ENCODE measurements around the gene OVCA2.

OVCA2 gene

DNA sequence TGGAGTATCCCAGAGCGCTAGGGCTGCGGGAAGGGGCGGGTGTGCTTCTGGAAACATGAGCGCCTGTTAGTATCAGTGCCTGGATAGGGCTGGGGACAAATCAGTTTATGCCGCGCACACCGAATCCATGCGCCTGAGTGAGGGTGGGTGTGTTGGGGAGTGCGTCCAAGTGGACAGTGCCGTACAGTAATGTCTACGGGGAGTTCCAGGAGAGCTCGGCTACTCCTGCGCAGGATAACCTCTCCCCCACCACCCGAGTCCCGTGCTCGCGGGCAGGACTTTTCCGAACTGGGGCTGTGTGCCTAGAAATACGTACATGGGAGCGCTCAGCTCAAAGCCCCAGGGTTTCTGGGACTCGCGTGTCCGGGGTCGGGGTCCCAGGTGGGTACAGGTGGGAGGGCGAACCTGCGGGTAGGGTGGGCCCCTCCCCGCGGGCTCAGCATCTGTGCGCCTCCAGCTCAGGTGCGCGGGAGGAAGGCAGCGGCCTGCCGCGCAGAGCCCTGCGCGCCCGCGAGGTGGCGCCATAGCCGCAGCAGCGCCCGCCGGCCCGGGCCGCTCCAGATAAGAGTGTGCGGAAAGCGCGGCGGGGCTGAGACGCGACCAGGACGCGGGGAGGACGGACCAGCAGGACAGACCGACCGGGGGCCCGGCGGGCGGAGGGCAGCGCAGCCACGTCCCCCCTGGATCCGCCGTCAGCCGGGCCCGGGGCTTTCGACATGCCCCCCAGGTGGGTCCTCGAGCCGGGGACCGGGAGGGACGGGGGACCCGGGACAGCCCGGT, 12.9 kb downstream of the OVCA2 start, which contains the start of gene HIC1:
Gene HIC1, plus strand, starts transcription at position 592 of the 780 bp plus-strand sequence. CDS start 1,588 bp downstream, outside the sequence.
- peak; percentile 80 for DNase-seq

DNA sequence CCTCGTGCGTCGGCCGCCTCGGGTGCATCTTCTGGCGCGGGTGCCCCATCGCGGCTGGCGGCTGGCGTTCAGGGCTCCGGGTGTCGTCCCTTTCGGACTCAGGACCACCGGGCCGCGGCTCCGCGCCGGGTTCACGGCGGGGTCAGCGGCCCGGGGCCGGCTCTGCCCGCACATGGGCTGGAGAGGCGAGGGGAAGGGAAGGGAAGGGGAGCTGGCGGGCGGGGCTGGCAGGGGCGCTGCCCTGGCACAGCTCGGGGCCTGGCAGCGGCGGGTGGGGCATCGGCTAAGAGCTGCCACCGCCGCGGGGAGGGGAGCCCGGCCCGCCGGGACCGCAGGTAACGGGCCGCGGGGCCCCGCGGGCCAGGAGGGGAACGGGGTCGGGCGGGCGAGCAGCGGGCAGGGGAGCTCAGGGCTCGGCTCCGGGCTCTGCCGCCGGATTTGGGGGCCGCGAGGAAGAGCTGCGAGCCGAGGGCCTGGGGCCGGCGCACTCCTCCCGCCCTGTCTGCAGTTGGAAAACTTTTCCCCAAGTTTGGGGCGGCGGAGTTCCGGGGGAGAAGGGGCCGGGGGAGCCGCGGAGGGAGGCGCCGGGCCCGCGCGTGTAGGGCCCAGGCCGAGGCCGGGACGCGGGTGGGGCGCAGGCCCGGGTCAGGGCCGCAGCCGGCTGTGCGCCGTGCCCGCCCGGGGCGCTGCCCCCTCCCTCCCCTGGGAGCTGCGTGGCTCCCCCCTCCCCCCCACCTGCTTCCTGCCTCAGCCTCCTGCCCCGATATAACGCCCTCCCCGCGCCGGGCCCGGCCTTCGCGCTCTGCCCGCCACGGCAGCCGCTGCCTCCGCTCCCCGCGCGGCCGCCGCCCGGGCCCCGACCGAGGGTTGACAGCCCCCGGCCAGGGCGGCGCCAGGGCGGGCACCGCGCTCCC, 13.7 kb downstream of the OVCA2 start:
- DNase-seq = no peak

DNA sequence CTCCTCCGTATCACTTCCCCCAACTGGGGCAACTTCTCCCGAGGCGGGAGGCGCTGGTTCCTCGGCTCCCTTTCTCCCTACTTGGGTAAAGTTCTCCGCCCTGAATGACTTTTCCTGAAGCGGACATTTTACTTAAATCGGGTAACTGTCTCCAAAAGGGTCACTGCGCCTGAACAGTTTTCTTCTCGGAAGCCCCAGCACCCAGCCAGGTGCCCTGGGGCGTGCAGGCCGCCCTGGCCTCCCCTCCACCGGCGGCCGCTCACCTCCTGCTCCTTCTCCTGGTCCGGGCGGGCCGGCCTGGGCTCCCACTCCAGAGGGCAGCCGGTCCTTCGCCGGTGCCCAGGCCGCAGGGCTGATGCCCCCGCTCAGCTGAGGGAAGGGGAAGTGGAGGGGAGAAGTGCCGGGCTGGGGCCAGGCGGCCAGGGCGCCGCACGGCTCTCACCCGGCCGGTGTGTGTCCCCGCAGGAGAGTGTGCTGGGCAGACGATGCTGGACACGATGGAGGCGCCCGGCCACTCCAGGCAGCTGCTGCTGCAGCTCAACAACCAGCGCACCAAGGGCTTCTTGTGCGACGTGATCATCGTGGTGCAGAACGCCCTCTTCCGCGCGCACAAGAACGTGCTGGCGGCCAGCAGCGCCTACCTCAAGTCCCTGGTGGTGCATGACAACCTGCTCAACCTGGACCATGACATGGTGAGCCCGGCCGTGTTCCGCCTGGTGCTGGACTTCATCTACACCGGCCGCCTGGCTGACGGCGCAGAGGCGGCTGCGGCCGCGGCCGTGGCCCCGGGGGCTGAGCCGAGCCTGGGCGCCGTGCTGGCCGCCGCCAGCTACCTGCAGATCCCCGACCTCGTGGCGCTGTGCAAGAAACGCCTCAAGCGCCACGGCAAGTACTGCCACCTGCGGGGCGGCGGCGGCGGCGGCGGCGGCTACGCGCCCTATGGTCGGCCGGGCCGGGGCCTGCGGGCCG, 14.7 kb downstream of the OVCA2 start:
- no peak for DNase-seq

DNA sequence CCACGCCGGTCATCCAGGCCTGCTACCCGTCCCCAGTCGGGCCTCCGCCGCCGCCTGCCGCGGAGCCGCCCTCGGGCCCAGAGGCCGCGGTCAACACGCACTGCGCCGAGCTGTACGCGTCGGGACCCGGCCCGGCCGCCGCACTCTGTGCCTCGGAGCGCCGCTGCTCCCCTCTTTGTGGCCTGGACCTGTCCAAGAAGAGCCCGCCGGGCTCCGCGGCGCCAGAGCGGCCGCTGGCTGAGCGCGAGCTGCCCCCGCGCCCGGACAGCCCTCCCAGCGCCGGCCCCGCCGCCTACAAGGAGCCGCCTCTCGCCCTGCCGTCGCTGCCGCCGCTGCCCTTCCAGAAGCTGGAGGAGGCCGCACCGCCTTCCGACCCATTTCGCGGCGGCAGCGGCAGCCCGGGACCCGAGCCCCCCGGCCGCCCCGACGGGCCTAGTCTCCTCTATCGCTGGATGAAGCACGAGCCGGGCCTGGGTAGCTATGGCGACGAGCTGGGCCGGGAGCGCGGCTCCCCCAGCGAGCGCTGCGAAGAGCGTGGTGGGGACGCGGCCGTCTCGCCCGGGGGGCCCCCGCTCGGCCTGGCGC, 15.4 kb downstream of the OVCA2 start:
- DNase-seq = no peak

DNA sequence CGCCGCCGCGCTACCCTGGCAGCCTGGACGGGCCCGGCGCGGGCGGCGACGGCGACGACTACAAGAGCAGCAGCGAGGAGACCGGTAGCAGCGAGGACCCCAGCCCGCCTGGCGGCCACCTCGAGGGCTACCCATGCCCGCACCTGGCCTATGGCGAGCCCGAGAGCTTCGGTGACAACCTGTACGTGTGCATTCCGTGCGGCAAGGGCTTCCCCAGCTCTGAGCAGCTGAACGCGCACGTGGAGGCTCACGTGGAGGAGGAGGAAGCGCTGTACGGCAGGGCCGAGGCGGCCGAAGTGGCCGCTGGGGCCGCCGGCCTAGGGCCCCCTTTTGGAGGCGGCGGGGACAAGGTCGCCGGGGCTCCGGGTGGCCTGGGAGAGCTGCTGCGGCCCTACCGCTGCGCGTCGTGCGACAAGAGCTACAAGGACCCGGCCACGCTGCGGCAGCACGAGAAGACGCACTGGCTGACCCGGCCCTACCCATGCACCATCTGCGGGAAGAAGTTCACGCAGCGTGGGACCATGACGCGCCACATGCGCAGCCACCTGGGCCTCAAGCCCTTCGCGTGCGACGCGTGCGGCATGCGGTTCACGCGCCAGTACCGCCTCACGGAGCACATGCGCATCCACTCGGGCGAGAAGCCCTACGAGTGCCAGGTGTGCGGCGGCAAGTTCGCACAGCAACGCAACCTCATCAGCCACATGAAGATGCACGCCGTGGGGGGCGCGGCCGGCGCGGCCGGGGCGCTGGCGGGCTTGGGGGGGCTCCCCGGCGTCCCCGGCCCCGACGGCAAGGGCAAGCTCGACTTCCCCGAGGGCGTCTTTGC, 16.2 kb downstream of the OVCA2 start:
- DNase-seq = no peak

DNA sequence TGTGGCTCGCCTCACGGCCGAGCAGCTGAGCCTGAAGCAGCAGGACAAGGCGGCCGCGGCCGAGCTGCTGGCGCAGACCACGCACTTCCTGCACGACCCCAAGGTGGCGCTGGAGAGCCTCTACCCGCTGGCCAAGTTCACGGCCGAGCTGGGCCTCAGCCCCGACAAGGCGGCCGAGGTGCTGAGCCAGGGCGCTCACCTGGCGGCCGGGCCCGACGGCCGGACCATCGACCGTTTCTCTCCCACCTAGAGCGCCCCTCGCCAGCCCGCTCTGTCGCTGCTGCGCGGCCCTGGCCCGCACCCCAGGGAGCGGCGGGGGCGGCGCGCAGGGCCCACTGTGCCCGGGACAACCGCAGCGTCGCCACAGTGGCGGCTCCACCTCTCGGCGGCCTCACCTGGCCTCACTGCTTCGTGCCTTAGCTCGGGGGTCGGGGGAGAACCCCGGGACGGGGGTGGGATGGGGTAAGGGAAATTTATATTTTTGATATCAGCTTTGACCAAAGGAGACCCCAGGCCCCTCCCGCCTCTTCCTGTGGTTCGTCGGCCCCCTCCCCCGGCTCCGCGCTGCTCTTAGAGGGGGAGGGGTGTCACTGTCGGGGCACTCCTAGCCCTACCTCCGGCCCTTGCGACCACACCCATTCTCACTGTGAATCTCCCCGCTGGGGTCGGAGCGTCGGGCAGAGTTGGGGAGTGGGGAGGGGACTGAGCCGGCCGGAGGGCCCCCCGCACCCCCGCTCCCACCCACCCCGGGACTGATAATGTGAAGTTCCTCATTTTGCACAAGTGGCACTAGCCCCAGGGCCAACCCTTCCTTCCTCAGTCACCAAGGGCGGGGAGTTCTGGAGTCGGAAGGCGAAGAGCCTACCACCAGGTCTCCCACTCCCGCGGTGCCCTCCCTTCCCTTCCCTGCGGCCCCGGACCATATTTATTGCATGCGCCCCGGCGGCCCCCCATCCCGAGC, 17.0 kb downstream of the OVCA2 start:
- peak; percentile 89 for DNase-seq

DNA sequence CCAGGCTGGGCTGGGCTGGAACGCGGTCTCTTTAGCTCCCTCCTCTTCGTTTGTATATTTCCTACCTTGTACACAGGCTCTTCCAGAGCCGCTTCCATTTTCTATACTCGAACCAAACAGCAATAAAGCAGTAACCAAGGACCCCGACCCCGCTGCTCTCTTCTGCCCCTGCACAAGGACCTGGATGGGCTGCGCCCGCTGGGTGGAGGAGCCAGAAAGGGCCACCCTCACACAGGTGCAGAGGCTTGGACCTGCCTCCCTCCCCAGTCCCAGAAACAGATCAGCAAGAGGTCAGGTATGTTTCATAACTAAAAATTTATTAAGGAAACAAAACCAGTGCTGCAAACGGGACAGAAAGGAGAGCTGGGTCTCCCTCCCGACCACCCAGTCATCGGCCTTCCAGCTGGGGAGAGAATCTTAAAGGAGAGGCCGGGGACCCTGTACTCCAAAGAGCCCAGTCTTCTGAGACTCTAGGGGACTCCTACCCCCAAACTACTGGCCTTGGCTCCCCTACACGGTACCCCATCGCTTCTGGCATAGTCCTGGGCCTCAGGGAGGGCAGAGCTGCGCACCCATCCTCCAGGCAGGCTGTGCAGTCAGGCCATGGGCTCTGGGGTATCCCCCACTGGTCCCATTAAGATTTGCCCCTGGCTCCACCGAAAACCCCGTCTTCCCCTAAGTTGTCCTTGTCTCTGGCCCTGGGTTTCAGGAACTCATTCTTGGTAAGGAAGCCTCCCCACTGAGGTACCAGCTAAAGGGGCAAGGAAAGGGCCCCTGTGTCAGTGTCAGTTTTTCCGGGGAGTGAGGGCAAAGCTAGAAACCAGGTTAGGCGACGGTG, 17.9 kb downstream of the OVCA2 start:
- DNase-seq = no peak

DNA sequence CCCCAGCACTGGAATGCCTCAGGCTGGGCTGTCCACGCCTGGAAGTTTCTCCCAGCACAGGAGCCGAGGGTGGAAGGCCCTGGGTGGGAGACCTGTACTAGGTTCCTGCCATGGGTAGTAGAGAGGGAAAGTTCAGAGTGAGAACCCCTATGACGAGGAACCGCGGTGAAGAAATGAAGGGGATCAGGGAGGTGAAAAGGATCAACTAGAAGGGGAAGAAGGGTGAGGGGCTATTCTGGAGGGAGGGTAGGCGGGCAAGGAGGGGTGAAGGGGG, 18.5 kb downstream of the OVCA2 start:
- no peak for DNase-seq

DNA sequence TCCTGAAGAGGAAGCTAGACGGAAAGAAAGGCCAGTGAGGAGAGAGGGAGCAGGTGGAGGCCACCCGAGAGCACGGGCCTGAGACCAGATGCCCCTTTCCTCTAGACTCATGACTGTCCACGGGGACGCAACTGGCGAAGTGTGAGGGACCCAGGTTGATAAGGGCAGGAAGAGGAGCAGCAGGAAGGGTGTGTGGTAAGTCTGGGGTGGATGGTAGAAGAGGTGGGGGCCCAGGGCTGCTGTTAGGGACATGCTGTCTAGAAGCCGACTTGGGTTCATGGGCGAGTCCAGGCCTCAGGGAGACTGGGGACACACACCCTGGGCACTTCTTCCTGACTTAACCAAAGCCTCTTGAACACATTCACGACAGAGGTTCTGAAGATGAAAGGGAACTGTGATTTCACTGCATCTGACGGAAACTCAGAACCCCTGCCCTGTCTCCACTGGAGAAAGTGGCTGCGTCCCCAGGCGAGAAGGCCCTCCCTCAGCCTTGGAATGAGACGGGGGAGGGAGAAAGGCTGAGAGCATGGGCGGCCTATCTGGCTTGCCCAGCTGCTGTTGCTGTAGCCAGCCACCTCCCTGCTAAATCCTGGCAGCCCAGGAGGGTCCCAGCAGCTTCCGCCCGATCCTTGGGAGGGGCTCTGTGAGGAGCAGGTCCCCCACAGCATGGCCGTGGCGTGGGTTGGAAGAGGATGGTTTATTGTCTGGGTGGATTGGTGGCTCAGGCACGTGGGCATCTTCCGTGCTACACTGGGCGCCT, 19.0 kb downstream of the OVCA2 start:
- DNase-seq = no peak

DNA sequence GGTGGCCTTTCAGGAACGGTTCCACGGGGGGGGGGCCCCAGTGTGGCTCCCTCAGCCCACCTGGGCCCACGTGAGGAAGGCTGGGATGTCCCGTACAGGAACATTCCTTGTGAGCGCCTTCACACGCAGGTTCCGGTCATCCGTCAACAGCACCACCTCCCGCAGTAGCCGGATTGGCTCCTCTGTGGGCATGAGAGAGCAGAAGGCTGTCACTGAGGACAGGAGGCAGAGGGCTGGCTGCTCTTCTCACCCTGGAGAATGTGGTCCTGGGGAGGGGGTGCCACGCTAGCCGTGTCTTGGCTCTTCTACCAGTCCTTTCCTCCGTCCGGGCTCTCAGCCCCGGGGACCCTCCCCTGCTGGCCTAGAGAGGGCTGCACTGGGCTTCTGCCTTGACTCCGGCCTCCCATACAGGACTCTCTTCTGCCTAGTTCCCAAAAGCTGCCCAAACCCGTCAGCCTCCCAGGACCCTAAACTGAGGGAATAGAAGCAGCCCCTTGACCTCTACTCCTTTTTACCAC, 19.7 kb downstream of the OVCA2 start:
- DNase-seq = no peak

DNA sequence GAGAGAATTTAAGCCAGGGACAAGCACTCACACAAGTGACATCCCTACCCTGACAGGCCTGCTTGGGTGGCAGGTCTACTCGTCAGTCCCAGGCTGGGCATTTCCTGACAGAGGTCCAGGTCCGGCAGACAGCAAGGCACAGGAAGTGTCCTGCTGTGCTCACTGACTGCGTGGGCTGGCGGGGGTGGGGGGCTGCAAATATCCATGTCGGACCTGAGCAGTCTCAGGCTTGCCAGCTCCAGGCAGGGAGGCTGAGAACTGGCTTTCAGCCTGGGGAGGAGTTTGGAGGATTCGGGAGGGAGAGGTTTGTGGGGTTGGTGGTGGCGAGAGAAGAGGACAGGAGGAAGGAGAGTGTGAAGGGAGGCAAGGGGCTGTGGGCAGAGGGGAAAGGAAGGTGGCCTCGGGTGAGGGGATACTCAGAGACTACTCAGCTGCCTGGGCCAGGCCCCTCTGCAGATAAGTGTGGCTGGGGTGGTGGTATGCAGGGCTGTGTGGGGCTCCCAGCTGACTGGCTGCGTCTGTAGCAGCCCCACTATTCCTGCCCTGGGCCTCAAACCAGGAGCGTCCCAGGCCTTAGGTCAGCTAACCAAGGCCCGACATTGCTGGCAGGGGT, 20.9 kb downstream of the OVCA2 start:
- DNase-seq = no peak

DNA sequence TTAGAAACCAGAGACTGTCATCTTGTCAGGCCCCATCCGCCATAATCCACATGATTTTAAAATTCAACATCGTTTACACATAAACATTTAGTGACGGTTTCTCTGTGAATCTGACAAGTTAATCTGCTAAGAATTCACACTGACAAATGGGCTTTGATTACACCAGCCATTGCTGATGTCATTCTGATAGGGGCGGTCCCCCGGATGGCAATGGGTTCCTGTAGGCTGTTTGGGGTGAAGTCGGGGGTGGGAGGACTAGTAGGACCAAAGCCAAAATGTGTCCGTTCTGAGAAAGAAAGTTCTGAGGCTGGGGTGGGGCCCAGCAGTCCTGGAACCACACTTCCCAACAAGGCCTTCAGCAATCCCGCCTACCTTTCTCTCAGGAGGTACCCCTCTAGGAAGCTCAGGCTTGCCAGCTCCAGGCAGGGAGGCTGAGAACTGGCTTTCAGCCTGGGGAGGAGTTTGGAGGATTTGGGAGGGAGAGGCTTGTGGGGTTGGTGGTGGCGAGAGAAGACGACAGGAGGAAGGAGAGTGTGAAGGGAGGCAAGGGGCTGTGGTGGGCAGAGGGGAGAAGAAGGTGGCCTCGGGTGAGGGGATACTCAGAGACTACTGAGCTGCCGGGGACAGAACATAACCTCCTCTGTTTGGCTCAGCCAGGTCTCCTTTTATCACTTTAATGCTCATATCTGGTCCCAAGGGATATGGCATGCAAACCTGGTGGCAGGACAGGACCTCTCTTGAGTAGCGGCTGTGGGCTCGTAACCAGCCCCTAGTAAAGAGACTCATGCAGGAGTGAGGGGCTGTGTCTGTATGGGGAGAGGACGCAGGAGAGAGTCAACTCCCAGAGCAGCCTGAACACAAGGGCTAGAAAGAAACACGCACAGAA, 21.7 kb downstream of the OVCA2 start:
- no peak for DNase-seq

DNA sequence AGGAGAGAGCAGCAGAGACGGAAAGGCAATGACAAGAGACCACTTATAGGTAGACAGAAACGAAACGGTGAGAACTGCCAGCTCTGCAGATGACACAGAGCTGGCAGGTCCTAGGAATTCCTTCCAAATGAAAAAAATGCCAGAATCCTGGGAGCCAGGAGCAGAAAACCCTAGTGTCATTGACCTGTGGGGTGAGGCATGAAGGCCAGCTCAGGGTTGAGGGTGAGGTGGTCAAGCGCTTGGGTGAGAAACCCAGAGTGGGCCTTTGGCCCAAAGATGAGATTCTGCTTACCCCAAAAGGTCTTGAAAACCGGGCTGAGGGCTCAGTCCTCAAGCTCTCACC, 22.3 kb downstream of the OVCA2 start:
- no peak for DNase-seq

DNA sequence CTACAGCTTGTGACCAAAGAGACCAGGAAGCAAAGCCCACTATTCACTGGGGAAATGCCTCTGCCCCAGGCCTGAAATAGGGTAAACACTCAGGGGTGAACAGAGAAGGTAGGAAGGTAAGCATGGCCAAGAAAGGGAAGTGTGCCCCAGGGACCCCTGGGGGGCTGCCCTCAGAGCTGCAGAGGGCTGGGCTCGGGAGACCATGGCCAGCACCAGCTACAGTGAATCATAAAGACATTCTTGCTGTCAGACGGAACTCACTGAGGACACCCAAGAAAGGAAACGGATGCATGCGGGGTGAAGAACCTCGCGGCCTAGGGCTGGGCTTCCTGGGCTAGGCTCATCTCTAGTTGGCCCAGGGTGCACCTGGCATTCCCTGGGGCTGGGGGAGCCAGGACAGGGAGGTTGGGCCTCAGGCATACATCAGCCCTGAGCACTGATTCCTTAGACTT, 22.7 kb downstream of the OVCA2 start:
- DNase-seq = no peak

DNA sequence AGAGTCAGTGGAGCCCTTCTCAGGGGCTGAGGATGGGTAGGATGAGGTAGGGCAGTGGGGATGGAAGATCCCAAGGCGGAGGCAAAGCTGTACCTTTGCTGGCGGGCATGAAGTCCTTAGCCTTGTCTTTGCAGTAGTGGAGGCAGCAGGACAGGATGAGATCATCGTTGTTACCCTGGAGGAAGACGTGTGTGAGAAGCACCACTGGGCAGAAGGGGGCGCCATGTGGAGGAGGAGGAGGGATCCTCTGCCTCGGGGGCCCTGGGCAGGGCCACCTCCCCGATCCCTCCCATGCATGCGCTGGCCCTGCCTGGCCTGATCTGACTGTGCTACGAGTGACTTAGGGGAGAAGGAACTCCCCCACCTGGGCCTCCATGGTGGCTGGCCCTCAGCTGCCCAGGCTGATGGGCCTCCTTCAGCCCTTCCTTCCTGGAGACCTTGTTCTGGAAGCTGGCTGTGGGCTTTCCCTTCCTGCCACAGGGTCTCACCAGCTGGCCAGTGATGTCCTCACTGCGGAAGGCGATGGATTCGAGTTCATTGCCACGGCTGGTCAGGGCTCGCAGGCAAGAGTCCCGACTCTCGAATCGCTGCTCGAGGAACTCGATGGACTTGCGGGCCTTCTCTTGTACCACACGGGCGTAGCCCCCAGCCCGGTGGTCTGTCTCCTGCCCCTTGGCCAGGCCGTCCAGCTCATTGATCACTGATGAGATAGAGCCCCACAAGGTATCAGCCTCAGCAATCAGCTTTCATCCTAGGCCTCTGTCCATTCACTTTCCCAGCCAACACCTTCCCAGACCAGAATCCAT, 23.4 kb downstream of the OVCA2 start:
- DNase-seq = peak; percentile 58

DNA sequence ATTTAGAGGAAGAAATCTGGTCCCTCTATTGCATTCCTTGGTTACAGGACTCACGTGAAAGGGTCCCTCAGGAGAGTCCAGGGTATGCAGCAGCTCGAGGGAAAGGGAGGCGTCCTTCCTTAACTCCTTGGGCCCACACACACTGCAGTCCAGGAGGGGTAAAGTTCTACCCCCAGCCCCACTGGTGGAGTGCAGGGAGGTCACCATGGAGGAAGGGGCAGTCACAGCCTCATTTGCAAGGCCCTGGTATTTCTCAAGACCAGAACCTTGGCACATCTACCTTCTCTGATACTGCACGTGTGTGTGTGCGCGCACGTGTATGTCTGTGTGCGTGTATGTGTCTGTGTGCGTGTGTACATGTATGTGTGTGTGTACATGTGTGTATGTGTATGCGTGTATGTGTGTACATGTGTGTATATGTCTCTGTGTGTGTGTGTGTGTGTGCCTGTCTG, 24.2 kb downstream of the OVCA2 start:
- no peak for DNase-seq

Measured in OCI-M1 (cell line).